NOMO-1 (cell line): ENCODE measurements around the gene RPGRIP1L.

Source experiments
- DNase-seq, 2 experiments: peaks; one replicate each; lab custom pipeline; 2025; ENCODE audit not compliant: unreplicated experiment in 2 of 2; lab: John Stamatoyannopoulos, UW

RPGRIP1L gene

GRCh38 chr16:53608094-53608493 is 95.6 kb downstream of the RPGRIP1L start:
- no peak for DNase-seq

DNA sequence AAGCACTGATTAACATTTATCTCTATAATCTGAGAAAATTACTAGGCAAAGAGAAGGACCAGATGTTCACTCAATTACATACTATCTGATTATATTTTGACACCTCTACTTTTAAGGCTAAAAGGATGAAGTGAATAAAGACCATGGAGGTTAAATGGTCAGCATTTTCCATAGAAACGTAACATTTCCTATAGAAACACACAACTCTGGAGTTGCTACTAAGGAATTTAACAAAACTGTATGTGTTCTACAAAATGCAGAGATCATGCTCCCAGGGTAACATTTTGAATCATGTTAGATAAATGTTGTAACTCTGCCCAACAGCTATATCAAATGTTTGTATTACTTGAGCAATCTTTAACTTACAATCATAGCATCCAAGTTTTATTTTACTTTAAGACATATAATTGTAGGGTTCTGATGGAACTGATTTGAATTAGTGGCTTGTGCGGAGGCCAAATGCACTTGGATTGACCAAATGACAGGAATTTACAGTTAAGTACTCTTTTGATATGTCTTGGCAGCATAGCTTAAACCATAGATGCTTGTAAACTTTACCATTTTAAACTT is 97.7 kb downstream of the RPGRIP1L start:
- no peak for DNase-seq

DNA sequence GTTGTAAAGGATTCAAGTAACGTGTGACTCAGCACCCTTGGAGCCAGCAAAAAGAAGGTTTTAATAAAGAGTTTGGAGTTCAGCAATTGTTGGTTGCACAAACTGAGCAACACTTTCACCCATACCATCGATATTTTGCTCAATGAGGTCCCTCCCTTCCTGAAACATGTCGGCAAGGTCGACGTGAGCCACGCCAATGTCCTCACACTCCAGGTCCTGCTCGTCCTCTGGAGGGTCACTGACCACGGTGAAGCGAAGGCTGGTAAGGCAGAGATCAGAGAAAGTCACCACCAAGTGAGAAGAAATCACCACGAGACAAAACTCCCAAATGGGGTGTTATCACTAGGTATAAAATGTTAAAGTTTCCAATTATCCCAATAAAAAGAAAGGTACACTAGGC is 98.3 kb downstream of the RPGRIP1L start:
- no peak for DNase-seq

GRCh38 chr16:53601961-53602360 is 101.7 kb downstream of the RPGRIP1L start:
- no peak for DNase-seq

- no peak for DNase-seq
Measured at GRCh38 chr16:53600616-53601015, 103.0 kb downstream of the RPGRIP1L start.

- no peak for DNase-seq
Measured at GRCh38 chr16:53600126-53600525, 103.5 kb downstream of the RPGRIP1L start.

GRCh38 chr16:53599548-53599947 is 104.1 kb downstream of the RPGRIP1L start:
- DNase-seq, result no peak

DNA sequence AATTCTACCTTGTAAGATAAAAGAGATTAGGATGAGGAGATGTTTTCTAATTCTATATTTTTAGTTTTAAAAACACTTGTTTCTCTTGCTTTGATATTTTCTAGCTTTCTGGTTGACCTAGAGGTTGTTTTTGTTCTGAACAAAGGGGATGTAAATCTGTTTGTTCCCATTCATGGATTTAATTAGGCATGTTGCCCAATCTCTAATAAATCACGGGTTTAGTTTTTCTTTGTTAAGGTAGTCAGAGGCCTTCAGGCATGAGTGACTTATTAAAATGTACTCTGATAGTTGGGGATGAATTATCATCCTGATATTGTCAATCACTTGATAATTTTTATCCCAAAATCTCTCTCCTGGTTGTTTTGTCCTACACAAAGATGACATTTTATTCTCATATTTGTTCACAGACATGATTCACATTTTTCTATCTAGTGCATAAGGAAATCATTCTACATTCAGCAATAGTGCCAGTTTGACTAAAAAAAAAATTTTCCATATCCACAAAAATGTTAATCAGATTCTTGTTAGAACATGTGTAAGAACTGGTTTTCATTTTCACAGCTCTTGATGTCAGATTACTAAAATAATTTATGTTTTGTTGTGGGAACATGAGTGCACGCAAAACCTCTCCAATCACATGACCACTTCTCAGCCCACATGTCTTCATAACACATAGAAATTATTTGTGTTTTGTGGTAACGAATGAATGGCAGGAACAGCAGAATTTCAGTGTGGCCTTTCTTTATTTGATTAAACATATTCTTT is 105.0 kb downstream of the RPGRIP1L start:
- no peak for DNase-seq

DNA sequence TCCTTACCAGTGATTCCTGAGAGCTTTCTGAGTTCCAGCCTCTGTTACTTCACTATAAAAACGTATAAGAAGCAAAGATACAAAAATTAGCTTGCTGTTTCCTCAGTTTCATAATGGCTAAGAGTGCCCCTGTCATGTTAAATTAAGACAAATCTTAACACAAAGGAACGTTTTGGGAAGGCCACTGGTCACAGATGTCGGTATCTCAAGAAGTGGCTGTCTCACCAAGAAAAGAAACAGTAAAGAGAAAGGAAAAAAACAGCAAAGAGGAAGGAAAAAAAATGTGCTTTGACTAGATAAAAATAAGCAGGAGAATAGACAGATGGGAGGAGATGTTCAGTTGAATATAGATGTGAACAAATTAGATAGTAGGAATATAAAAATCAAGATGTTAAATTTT is 105.9 kb downstream of the RPGRIP1L start:
- DNase-seq, result no peak

DNA sequence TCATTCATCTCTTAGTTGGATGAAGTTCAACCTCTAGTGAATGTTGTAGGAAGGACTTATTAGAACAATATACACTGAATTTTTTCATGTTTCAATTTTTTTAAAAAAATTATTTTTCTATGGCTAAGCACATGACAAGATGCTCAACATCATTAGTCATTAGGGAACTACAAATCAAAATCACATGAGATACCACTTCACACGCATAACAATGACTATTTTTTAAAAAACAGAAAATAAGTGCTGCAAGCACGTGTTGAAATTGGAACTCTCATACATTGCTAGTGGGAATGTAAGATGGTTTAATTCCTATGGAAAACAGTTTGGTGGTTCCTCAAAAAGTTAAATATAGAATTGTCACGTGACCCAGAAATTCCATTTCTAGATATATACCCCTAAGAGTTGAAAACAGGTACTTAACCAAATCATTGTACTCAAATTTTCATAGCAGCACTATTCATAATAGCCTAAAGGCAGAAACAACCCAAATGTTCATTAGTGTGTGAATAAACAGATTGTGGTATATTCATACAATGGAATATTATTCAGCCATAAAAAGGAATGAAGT is 115.5 kb downstream of the RPGRIP1L start:
- DNase-seq, result no peak

GRCh38 chr16:53583401-53583800 is 120.3 kb downstream of the RPGRIP1L start:
- peak; percentile 2 to 40 for DNase-seq

DNA sequence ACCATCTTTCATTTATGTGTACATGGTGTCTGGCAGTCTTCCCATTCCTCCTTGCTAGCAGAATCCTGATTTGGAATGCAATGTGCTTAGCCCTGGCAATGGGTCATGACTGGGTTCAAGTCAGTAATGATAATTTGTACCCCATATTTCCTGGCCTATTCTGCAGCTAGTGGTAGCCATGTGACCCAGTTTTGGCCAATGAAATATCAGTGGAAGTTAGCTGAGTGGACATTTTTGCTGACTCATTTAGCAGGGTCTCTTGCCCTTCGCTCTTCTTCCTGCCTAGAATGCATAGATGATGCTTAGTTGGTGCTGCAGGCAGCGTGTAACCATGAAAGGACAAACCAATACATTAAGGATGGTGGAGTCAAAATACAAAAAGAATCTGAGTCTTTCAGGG is 121.9 kb downstream of the RPGRIP1L start:
- no peak for DNase-seq

GRCh38 chr16:53580038-53580802 is 123.4 kb downstream of the RPGRIP1L start:
- no peak for DNase-seq

GRCh38 chr16:53576904-53577303 is 126.8 kb downstream of the RPGRIP1L start:
- no peak for DNase-seq

DNA sequence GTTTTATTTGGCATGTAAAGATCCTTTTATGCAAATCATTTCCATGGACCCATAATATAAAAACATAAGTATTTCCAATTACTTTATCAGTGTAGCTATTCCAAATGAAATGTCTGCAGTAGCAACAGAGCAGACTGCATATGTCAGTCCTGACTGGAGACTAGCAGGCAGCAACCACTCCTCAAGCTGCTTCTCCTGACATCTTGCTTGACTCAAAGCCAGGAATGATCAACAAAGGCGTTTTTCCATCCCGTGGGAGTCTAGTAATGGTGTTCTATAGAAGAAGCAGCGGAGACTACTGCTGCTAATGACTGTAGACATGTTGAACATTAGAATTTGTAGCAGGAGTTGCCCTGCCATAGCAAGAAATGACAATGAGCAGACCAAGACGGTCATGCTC is 127.4 kb downstream of the RPGRIP1L start:
- DNase-seq, result no peak

GRCh38 chr16:53571763-53572162 is 131.9 kb downstream of the RPGRIP1L start:
- DNase-seq, result no peak

GRCh38 chr16:53566552-53567245 is 137.0 kb downstream of the RPGRIP1L start:
- no peak for DNase-seq

- DNase-seq, result no peak
Measured at GRCh38 chr16:53565296-53565863, 138.3 kb downstream of the RPGRIP1L start.

DNA sequence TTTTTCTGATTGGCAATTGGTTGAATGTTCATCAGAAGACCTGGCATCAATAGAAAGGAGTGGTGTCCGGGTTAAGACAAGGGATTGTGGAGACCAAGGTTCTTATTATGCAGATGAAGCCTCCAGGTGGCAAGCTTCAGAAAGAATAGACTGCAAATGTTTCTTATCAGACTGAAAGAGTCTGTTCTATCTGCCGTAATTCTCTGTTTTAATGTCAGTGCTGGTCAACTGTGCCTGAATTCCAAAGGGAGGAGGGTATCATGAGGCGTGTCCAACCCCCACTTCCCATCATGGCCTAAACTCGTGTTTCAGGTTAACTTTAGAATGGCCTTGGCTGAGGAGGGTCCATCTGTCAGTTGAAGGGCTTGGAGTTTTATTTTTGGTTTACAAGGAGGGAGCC is 140.2 kb downstream of the RPGRIP1L start:
- DNase-seq, result no peak

GRCh38 chr16:53561101-53561888 is 142.4 kb downstream of the RPGRIP1L start:
- DNase-seq, result no peak
